HepG2 (cell line): ENCODE results near the gene RNU6-8. TPM values are rescaled to one million over a fixed set of nuclear protein-coding genes. Genes with fewer than 3 reads are reported as not detected.

ENCODE experiments used
- ATF5 ChIP-seq: sonication (generic); formaldehyde crosslinking; IDR thresholded peaks from 2 replicates; pipeline ENCODE4 v1.4.0; 2020; ENCODE audit warnings: mild to moderate bottlenecking, low read depth, missing genetic modification reagents
- E2F1 ChIP-seq: sonication (generic); formaldehyde crosslinking; IDR thresholded peaks from 2 replicates; pipeline ENCODE4 v1.5.0; 2020; ENCODE audit warnings: missing genetic modification reagents
- E2F5 ChIP-seq: sonication (generic); formaldehyde crosslinking; conservative IDR thresholded peaks from 2 replicates; pipeline ENCODE4 v1.4.0; 2020; ENCODE audit warnings: missing genetic modification reagents
- HOXA3 ChIP-seq: sonication (generic); formaldehyde crosslinking; IDR thresholded peaks from 2 replicates; pipeline ENCODE4 v1.5.0; 2020; ENCODE audit warnings: missing genetic modification reagents
- KLF9 ChIP-seq: IDR thresholded peaks from 2 replicates; pipeline ENCODE4 v1.6.1; 2016; ENCODE audit warnings: low read depth
- MAFG ChIP-seq: sonication (generic); formaldehyde crosslinking; IDR thresholded peaks from 2 replicates; pipeline ENCODE4 v1.5.1; 2020; ENCODE audit warnings: mild to moderate bottlenecking, missing genetic modification reagents
- RFXANK ChIP-seq: IDR thresholded peaks from 2 replicates; pipeline ENCODE4 v1.6.1; 2016
- SKI ChIP-seq: fragments of 450-650 bp; IDR thresholded peaks from one replicate; pipeline ENCODE4 v1.6.1; 2018; ENCODE audit warnings: mild to moderate bottlenecking; ENCODE audit not compliant: partially characterized antibody
- STAT6 ChIP-seq: sonication (generic); formaldehyde crosslinking; IDR thresholded peaks from 2 replicates; pipeline ENCODE4 v1.4.0; 2020; ENCODE audit warnings: missing genetic modification reagents, mild to moderate bottlenecking, borderline replicate concordance
- TCF12 ChIP-seq, 2 experiments: fragments of 450-650 bp in 1 of 2; sonication (generic) in 1 of 2; formaldehyde crosslinking in 1 of 2; IDR thresholded peaks; 2 replicates each; pipeline versions ENCODE4 v1.6.1 to v1.8.0; 2017 to 2022; ENCODE audit warnings: antibody characterized with exemption in 1 of 2, mild to moderate bottlenecking in 1 of 2, missing genetic modification reagents in 1 of 2, moderate library complexity in 1 of 2
- TRIM22 ChIP-seq: fragments of 450-650 bp; IDR thresholded peaks from 2 replicates; pipeline ENCODE4 v1.6.1; 2017
- ZNF124 ChIP-seq: sonication (generic); formaldehyde crosslinking; IDR thresholded peaks from 2 replicates; pipeline ENCODE4 v1.4.0; 2020; ENCODE audit warnings: missing genetic modification reagents
- ZNF17 ChIP-seq: sonication (generic); formaldehyde crosslinking; IDR thresholded peaks from 2 replicates; pipeline ENCODE4 v1.5.0; 2020; ENCODE audit warnings: mild to moderate bottlenecking, missing genetic modification reagents
- ZNF253 ChIP-seq: sonication (generic); formaldehyde crosslinking; IDR thresholded peaks from 2 replicates; pipeline ENCODE4 v1.8.0; 2022; ENCODE audit warnings: mild to moderate bottlenecking, missing genetic modification reagents, borderline replicate concordance
- ZNF276 ChIP-seq: sonication (generic); formaldehyde crosslinking; IDR thresholded peaks from 2 replicates; pipeline ENCODE4 v1.4.0; 2020; ENCODE audit warnings: mild to moderate bottlenecking, low read depth, missing genetic modification reagents
- ZNF567 ChIP-seq: sonication (generic); formaldehyde crosslinking; IDR thresholded peaks from 2 replicates; pipeline ENCODE4 v1.8.1; 2023; ENCODE audit warnings: mild to moderate bottlenecking, missing genetic modification reagents, borderline replicate concordance
- ZSCAN22 ChIP-seq: sonication (generic); formaldehyde crosslinking; IDR thresholded peaks from 2 replicates; pipeline ENCODE4 v1.4.0; 2020; ENCODE audit warnings: mild to moderate bottlenecking, missing genetic modification reagents
- polyA plus RNA-seq, 8 experiments: library from polyadenylated mRNA; depleted of rRNA in 3 of 8; stranded (reverse) in 7 of 8; unstranded in 1 of 8; fragments of >200 nt; fragmentation: Illumina TruSeq in 4 of 8; extraction: Trizol in 4 of 8; gene quantifications; 2 replicates each; pipeline versions ENCODE4 v1.2.1 to v1.2.3, GENCODE V29; 2011 to 2016; ENCODE audit warnings: low read depth in 4 of 8, missing spikeins in 1 of 8, mixed read lengths in 1 of 8; ENCODE audit not compliant: insufficient read depth in 1 of 8
- total RNA-seq, 5 experiments: library from RNA; depleted of rRNA; stranded (reverse); fragments of >200 nt; fragmentation: Illumina TruSeq; extraction: Trizol; gene quantifications; 2 replicates each; pipeline ENCODE4 v1.2.3, GENCODE V29; 2016; ENCODE audit warnings: low read depth in 1 of 5

The RNU6-8 gene
- total and polyA plus RNA-seq, 2 of the 13 experiments (the other 11 are each of a cell fraction or from before 2014, with no cell fraction given) = under 0.01 TPM; not detected in 1

GRCh38 chr14:32201193-32201815 lies 1.8 kb downstream of the RNU6-8 start (continued):
- TF ChIP-seq STAT6 (CRISPR knock-in tag) (peak; percentile 94; the same call in 1 of the 2 replicates), SKI (peak; percentile 58), ZNF276 (peak; percentile 83; the same call in 1 of the 2 replicates), ZSCAN22 (peak; percentile 63; the same call in 1 of the 2 replicates), KLF9 (peak; percentile 100), E2F1 (CRISPR knock-in tag) (peak; percentile 81), MAFG (peak; percentile 72; the same call in 1 of the 2 replicates), ZNF567 (CRISPR knock-in tag) (peak; percentile 70; the same call in 1 of the 2 replicates), HOXA3 (peak; percentile 95), RFXANK (CRISPR knock-in tag) (peak; percentile 23; the same call in 1 of the 2 replicates), ZNF124 (CRISPR knock-in tag) (peak; percentile 88), ZNF17 (CRISPR knock-in tag) (no peak), TRIM22 (no peak), E2F5 (CRISPR knock-in tag) (no peak), ATF5 (CRISPR knock-in tag) (no peak; the same call in 1 of the 2 replicates), TCF12 (IDR thresholded peaks at IDR 0.05) (no peak), TCF12 (CRISPR knock-in tag; IDR thresholded peaks at IDR 0.05) (peak; percentile 93), ZNF253 (peak; percentile 92; the same call in 1 of the 2 replicates)
